Measurements from ENCODE around the gene MVB12B. TPM values are rescaled to one million over a fixed set of nuclear protein-coding genes. Genes with fewer than 3 reads are reported as not detected.

Gene MVB12B
- total and polyA plus RNA-seq, 2 donors (not counting 1 experiment from before 2014, with no cell fraction given): 2.5 to 2.6 TPM

DNA sequence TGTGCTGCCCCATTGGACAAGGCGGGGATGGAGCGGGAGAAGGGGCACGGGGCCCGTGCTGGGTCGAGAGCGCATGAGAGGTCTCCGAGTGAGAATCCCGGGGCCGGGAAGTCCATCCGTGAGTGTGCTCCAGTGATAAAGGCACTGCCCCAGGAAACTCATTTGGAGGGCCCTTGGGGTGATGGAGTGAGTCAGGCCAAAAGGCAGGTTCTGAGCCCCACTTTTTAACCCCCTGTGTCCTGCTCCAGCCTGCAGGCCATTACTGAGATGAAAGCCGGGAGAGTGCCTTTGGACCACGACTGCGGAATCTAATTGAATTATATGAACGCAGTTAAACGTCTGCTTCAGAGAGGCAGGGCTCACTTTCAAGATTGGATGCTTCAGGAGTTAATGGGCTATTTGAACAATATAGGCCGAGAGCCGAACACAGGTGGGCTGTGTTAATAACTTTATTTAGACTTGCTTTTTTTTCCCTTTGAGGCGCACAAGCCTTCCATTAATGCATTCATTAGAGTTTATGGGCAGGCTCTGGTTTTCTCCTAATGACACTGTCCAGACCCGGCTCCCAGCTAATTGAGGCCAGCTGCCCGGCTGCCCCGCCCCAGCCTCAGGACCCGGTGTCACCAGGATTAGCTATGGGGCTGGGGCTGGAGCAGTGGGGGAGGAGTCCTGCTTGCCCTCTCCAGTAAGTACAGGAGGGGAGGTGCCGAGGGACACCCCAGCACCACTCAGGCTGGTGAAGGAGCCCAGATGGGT is 208.0 kb downstream of the MVB12B start:
- no peak overlapping the region for H3K4me3 ChIP-seq (replicated peaks in 1 of 4; ENCODE audit: control extremely low read depth in 1 of 4, insufficient read depth in 1 of 4, low read depth in 3 of 4, low read length in 4 of 4)
- no peaks in the 10 kb centered on the region for H3K36me3 ChIP-seq (ENCODE audit: control insufficient read depth, insufficient read depth, low read length)
- DNase-seq (ENCODE audit: low read depth in 2 of 2): no peak
- H3K79me2 ChIP-seq (ENCODE audit: control insufficient read depth, insufficient read depth, low read length): no peaks in the 10 kb centered on the region
- no peak overlapping the region for H3K27ac ChIP-seq (ENCODE audit: insufficient read depth, low read length)
- TF ChIP-seq, protein P1, sequence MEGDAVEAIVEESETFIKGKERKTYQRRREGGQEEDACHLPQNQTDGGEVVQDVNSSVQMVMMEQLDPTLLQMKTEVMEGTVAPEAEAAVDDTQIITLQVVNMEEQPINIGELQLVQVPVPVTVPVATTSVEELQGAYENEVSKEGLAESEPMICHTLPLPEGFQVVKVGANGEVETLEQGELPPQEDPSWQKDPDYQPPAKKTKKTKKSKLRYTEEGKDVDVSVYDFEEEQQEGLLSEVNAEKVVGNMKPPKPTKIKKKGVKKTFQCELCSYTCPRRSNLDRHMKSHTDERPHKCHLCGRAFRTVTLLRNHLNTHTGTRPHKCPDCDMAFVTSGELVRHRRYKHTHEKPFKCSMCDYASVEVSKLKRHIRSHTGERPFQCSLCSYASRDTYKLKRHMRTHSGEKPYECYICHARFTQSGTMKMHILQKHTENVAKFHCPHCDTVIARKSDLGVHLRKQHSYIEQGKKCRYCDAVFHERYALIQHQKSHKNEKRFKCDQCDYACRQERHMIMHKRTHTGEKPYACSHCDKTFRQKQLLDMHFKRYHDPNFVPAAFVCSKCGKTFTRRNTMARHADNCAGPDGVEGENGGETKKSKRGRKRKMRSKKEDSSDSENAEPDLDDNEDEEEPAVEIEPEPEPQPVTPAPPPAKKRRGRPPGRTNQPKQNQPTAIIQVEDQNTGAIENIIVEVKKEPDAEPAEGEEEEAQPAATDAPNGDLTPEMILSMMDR (conservative IDR thresholded peaks at IDR 0.05 in 1 of 2, IDR thresholded peaks at IDR 0.05 in 1 of 2; ENCODE audit: low read depth in 1 of 2, low read length in 2 of 2): no peak
- TF ChIP-seq EZH2 (IDR thresholded peaks at IDR 0.05; ENCODE audit: low read length, missing control alignments): no peak
- peaks cover 2% of the 10 kb centered on the region for H3K4me1 ChIP-seq (ENCODE audit: control insufficient read depth, extremely low read depth, insufficient read depth, low read length)
- H3K4me2 ChIP-seq (ENCODE audit: extremely low read depth, insufficient read depth, low read length): no peak overlapping the region
- H3K9me3 ChIP-seq (ENCODE audit: control insufficient read depth, insufficient read depth, low read depth, low read length): no peaks in the 10 kb centered on the region
- H3K9ac ChIP-seq (ENCODE audit: insufficient read depth, low read length): no peak overlapping the region
- no peak overlapping the region for H2AFZ ChIP-seq (ENCODE audit: low read length)
- no peaks in the 10 kb centered on the region for H4K20me1 ChIP-seq (ENCODE audit: control insufficient read depth, extremely low read depth, insufficient read depth, low read length)
- H3K27me3 ChIP-seq (ENCODE audit: control insufficient read depth, insufficient read depth, low read length): peaks cover 15% of the 10 kb centered on the region

DNA sequence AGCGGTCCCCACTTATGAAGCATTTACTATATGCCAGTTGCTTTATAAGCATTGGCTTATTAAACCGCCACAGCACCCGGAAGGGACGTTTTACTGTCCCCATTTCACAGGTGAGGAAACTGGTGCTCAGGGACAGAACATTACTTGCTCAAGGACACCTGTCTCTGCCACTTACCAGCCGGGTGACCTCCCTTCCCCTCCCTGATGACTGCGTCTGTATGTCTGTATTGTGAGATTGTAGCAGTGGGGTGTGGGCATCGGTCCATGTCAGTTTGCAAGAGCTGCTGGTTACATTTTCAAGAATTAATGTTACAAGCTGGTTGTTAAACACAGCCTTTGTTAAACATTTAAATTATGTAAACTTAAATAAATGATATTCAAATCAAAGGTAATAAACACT is 209.5 kb downstream of the MVB12B start:
- Histone ChIP-seq H3K36me3 (ENCODE audit: control insufficient read depth, insufficient read depth, low read length) (no peaks in the 10 kb centered on the region), H3K4me1 (ENCODE audit: control insufficient read depth, extremely low read depth, insufficient read depth, low read length) (peaks cover 2% of the 10 kb centered on the region), H3K27ac (ENCODE audit: insufficient read depth, low read length) (no peak overlapping the region), H4K20me1 (ENCODE audit: control insufficient read depth, extremely low read depth, insufficient read depth, low read length) (no peaks in the 10 kb centered on the region), H3K9me3 (ENCODE audit: control insufficient read depth, insufficient read depth, low read depth, low read length) (no peaks in the 10 kb centered on the region), H3K27me3 (ENCODE audit: control insufficient read depth, insufficient read depth, low read length) (peaks cover 12% of the 10 kb centered on the region), H3K4me2 (ENCODE audit: extremely low read depth, insufficient read depth, low read length) (no peak overlapping the region), H3K9ac (ENCODE audit: insufficient read depth, low read length) (no peak overlapping the region), H3K4me3 (replicated peaks in 1 of 4; ENCODE audit: control extremely low read depth in 1 of 4, insufficient read depth in 1 of 4, low read depth in 3 of 4, low read length in 4 of 4) (no peak overlapping the region), H3K79me2 (ENCODE audit: control insufficient read depth, insufficient read depth, low read length) (no peaks in the 10 kb centered on the region), H2AFZ (ENCODE audit: low read length) (no peak overlapping the region)
- no peak for DNase-seq (ENCODE audit: low read depth in 2 of 2)
- TF ChIP-seq, protein P1 (conservative IDR thresholded peaks at IDR 0.05 in 1 of 2, IDR thresholded peaks at IDR 0.05 in 1 of 2; ENCODE audit: low read depth in 1 of 2, low read length in 2 of 2): no peak
- no peak for TF ChIP-seq EZH2 (IDR thresholded peaks at IDR 0.05; ENCODE audit: low read length, missing control alignments)

DNA sequence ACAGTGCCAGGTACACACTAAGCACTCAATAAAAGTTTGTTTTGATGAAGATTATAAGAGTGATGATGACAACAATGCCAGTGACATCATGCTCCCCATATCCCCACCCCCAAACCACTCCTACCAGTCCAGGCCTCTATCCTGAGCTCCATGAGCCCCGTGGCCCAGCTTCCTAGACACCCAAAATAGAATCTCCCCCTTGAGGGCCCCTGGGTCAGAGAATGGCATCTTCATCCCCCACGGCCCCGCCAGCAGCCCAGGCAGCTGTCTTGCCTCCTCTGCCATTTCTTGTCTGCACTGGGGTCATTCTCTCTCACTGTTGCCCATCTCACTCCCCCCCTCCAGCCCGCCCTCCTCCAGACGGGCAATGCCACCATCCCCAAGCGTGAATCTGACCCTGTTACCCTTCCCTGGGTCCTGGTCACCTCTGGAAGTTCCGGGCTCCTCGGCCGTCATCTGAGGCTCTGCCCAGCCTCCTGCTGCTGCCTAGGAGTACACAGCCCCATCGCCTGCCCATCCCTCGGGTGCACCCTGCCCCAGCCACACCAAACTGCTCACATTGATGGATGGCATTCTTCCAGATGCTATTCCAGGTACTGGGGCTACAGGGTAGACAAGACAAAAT is 210.3 kb downstream of the MVB12B start:
- Histone ChIP-seq H3K9ac (ENCODE audit: insufficient read depth, low read length) (no peak overlapping the region), H3K27ac (ENCODE audit: insufficient read depth, low read length) (no peak overlapping the region), H4K20me1 (ENCODE audit: control insufficient read depth, extremely low read depth, insufficient read depth, low read length) (no peaks in the 10 kb centered on the region), H3K4me3 (replicated peaks in 1 of 4; ENCODE audit: control extremely low read depth in 1 of 4, insufficient read depth in 1 of 4, low read depth in 3 of 4, low read length in 4 of 4) (no peak overlapping the region), H3K79me2 (ENCODE audit: control insufficient read depth, insufficient read depth, low read length) (no peaks in the 10 kb centered on the region), H3K27me3 (ENCODE audit: control insufficient read depth, insufficient read depth, low read length) (peaks cover 12% of the 10 kb centered on the region), H3K36me3 (ENCODE audit: control insufficient read depth, insufficient read depth, low read length) (no peaks in the 10 kb centered on the region), H3K4me1 (ENCODE audit: control insufficient read depth, extremely low read depth, insufficient read depth, low read length) (peaks cover 2% of the 10 kb centered on the region), H3K9me3 (ENCODE audit: control insufficient read depth, insufficient read depth, low read depth, low read length) (no peaks in the 10 kb centered on the region), H3K4me2 (ENCODE audit: extremely low read depth, insufficient read depth, low read length) (no peak overlapping the region), H2AFZ (ENCODE audit: low read length) (no peak overlapping the region)
- TF ChIP-seq, protein P1 (conservative IDR thresholded peaks at IDR 0.05 in 1 of 2, IDR thresholded peaks at IDR 0.05 in 1 of 2; ENCODE audit: low read depth in 1 of 2, low read length in 2 of 2): no peak
- TF ChIP-seq EZH2 (IDR thresholded peaks at IDR 0.05; ENCODE audit: low read length, missing control alignments): no peak
- no peak for DNase-seq (ENCODE audit: low read depth in 2 of 2)

Measured in fibroblast of lung (primary cell).